IMR-90 (cell line): Measurements from ENCODE around the gene LHFPL5.

Experiments
- MAZ ChIP-seq: IDR thresholded peaks from 2 replicates; pipeline ENCODE4 v1.6.1; 2012; ENCODE audit warnings: low read depth, mild to moderate bottlenecking, low read length, improper control_type of control experiment, moderate library complexity, borderline replicate concordance
- POLR2A ChIP-seq: IDR thresholded peaks from 2 replicates; pipeline ENCODE4 v1.6.1; 2012; ENCODE audit warnings: mild to moderate bottlenecking, low read depth, low read length
- RFX5 ChIP-seq: IDR thresholded peaks from 2 replicates; pipeline ENCODE4 v1.8.0; 2012; ENCODE audit warnings: low read depth, mild to moderate bottlenecking, low read length, moderate library complexity
- TF ChIP-seq, protein P1 (sequence below): conservative IDR thresholded peaks from 2 replicates; pipeline ENCODE4 v1.5.1; 2012; ENCODE audit warnings: mild to moderate bottlenecking, low read depth, low read length, improper control_type of control experiment
- TF ChIP-seq, protein P2 (sequence below): fragments of 150-350 bp; IDR thresholded peaks from 2 replicates; pipeline ENCODE4 v1.6.1; 2017; ENCODE audit warnings: mild to moderate bottlenecking, antibody characterized with exemption, low read length, low read depth

DNA sequence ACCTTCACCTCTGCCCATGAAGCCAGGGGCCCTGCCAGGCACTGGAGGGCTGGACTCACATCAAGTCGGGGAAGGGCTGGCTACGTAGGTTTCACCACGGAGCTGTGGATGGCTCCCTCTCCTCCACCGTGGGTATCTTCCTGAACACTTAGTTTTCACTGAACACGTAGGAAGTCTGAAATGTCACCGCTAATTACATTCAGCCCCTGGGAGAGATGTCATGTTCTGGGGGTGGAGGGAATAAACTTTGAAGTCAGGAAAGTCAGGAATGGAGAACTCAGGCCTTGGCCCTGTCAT lies 6.5 kb downstream of the LHFPL5 start:
- TF ChIP-seq, protein P1, sequence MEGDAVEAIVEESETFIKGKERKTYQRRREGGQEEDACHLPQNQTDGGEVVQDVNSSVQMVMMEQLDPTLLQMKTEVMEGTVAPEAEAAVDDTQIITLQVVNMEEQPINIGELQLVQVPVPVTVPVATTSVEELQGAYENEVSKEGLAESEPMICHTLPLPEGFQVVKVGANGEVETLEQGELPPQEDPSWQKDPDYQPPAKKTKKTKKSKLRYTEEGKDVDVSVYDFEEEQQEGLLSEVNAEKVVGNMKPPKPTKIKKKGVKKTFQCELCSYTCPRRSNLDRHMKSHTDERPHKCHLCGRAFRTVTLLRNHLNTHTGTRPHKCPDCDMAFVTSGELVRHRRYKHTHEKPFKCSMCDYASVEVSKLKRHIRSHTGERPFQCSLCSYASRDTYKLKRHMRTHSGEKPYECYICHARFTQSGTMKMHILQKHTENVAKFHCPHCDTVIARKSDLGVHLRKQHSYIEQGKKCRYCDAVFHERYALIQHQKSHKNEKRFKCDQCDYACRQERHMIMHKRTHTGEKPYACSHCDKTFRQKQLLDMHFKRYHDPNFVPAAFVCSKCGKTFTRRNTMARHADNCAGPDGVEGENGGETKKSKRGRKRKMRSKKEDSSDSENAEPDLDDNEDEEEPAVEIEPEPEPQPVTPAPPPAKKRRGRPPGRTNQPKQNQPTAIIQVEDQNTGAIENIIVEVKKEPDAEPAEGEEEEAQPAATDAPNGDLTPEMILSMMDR = no peak
- no peak for TF ChIP-seq RFX5
- no peak for TF ChIP-seq POLR2A
- TF ChIP-seq MAZ = no peak
- TF ChIP-seq, protein P2, sequence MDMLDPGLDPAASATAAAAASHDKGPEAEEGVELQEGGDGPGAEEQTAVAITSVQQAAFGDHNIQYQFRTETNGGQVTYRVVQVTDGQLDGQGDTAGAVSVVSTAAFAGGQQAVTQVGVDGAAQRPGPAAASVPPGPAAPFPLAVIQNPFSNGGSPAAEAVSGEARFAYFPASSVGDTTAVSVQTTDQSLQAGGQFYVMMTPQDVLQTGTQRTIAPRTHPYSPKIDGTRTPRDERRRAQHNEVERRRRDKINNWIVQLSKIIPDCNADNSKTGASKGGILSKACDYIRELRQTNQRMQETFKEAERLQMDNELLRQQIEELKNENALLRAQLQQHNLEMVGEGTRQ = no peak
